HepG2 (cell line): Measurements from ENCODE around the gene CDH23. TPM values are rescaled to one million over a fixed set of nuclear protein-coding genes. Genes with fewer than 3 reads are reported as not detected.

Source experiments
- ATAC-seq: fragments of 200-7000 bp; cut with Tn5 transposase; 3 replicates; pipeline ENCODE4 v1.9.1; 2020; ENCODE audit warnings: mild to moderate bottlenecking, moderate library complexity
- BruUV-seq: library from RNA; stranded (reverse); fragments of 400-500 nt; replicated peaks from 2 replicates; lab custom pipeline; 2021; lab: Mats Ljungman, UMichigan
- CTCF ChIA-PET: fragments of 300-600 bp; formaldehyde crosslinking; extraction: SDS; loops from one replicate; lab custom pipeline; 2021; ENCODE audit warnings: low total read pairs, inconsistent platforms, low intra/inter-chr PET ratio; lab: Yijun Ruan, JAX
- POLR2A ChIA-PET: fragments of 350-600 bp; sonication (Branson Sonifier 250); formaldehyde crosslinking; loops from one replicate; lab custom pipeline; 2020; ENCODE audit warnings: antibody characterized with exemption, inconsistent platforms; lab: Yijun Ruan, JAX
- DNase-seq: peaks from one replicate; pipeline ENCODE4 v3.0.0-alpha.2; 2015; ENCODE audit warnings: low spot score
- FAIRE-seq: peaks from 3 replicates; lab custom pipeline; 2011; peaks lifted over from hg19 to GRCh38; lab: Jason Lieb, UNC
- H2AFZ ChIP-seq: one replicate; pipeline ENCODE4 v1.6.1; 2011; ENCODE audit warnings: low read length, inconsistent platforms
- H3K27ac ChIP-seq: fragments of 300-600 bp; 3 replicates; pipeline ENCODE4 v1.8.0; 2011; ENCODE audit warnings: mixed run types, mild to moderate bottlenecking, mixed read lengths, low read length, inconsistent platforms; ENCODE audit not compliant: insufficient read depth; ENCODE audit errors: extremely low read length
- H3K27me3 ChIP-seq, 2 experiments: fragments of 200-600 bp in 1 of 2; 2 replicates in 1 of 2; 3 replicates in 1 of 2; pipeline versions ENCODE4 v1.6.0 to v1.8.0; 2011; ENCODE audit warnings: low read length in 2 of 2, mild to moderate bottlenecking in 2 of 2, moderate library complexity in 2 of 2, inconsistent platforms in 1 of 2; ENCODE audit not compliant: insufficient read depth in 2 of 2, control insufficient read depth in 1 of 2
- H3K36me3 ChIP-seq, 2 experiments: fragments of 200-600 bp in 1 of 2; replicated peaks in 1 of 2; 2 replicates in 1 of 2; 3 replicates in 1 of 2; pipeline versions ENCODE4 v1.5.1 to v1.8.0; 2011; ENCODE audit warnings: low read length in 2 of 2, inconsistent platforms in 1 of 2; ENCODE audit not compliant: insufficient read depth in 2 of 2, control insufficient read depth in 1 of 2
- H3K4me1 ChIP-seq: 2 replicates; pipeline ENCODE4 v1.5.1; 2012; ENCODE audit warnings: low read length, inconsistent platforms; ENCODE audit not compliant: insufficient read depth
- H3K4me2 ChIP-seq: 2 replicates; pipeline ENCODE4 v1.6.0; 2011; ENCODE audit warnings: low read depth, low read length, inconsistent platforms
- H3K4me3 ChIP-seq, 3 experiments: fragments of 200-600 bp in 1 of 3; sonication (generic), shearing (Covaris generic) in 1 of 3; replicated peaks in 1 of 3; 2 replicates each; pipeline ENCODE4 v1.5.1; 2011 to 2016; ENCODE audit warnings: low read length in 3 of 3, inconsistent platforms in 2 of 3, low read depth in 2 of 3, mild to moderate bottlenecking in 2 of 3, control low read depth in 1 of 3, mixed read lengths in 1 of 3; ENCODE audit not compliant: insufficient read depth in 1 of 3
- H3K79me2 ChIP-seq: one replicate; pipeline ENCODE4 v1.6.1; 2011; ENCODE audit warnings: low read length, inconsistent platforms; ENCODE audit not compliant: insufficient read depth
- H3K9ac ChIP-seq: 2 replicates; pipeline ENCODE4 v1.6.0; 2011; ENCODE audit warnings: mild to moderate bottlenecking, low read depth, low read length, inconsistent platforms; ENCODE audit not compliant: insufficient read depth
- H3K9me3 ChIP-seq: 2 replicates; pipeline ENCODE4 v1.5.1; 2012; ENCODE audit warnings: mild to moderate bottlenecking, low read length
- H4K20me1 ChIP-seq: 2 replicates; pipeline ENCODE4 v1.6.0; 2011; ENCODE audit warnings: inconsistent platforms, mild to moderate bottlenecking, low read length, moderate library complexity; ENCODE audit not compliant: insufficient read depth
- E2F5 ChIP-seq: sonication (generic); formaldehyde crosslinking; conservative IDR thresholded peaks from 2 replicates; pipeline ENCODE4 v1.4.0; 2020; ENCODE audit warnings: missing genetic modification reagents
- FOXK1 ChIP-seq: sonication (generic); formaldehyde crosslinking; IDR thresholded peaks from 2 replicates; pipeline ENCODE4 v1.4.0; 2020; ENCODE audit warnings: low read depth, missing genetic modification reagents, borderline replicate concordance
- HIC2 ChIP-seq: sonication (generic); formaldehyde crosslinking; IDR thresholded peaks from 2 replicates; pipeline ENCODE4 v1.9.0; 2022; ENCODE audit warnings: low read depth, missing genetic modification reagents
- NFYB ChIP-seq: sonication (generic); formaldehyde crosslinking; IDR thresholded peaks from 2 replicates; pipeline ENCODE4 v1.4.0; 2020; ENCODE audit warnings: missing genetic modification reagents
- RARA ChIP-seq: IDR thresholded peaks from 2 replicates; pipeline ENCODE4 v1.6.1; 2016; ENCODE audit warnings: missing genetic modification reagents, missing compliant biosample characterization
- SMARCE1 ChIP-seq: fragments of 450-650 bp; IDR thresholded peaks from 2 replicates; pipeline ENCODE4 v1.6.1; 2017; ENCODE audit warnings: borderline replicate concordance
- SP5 ChIP-seq: IDR thresholded peaks from 2 replicates; pipeline ENCODE4 v1.6.1; 2016; ENCODE audit warnings: low read depth, borderline replicate concordance
- TBX3 ChIP-seq: fragments of 450-650 bp; IDR thresholded peaks from 2 replicates; pipeline ENCODE4 v1.6.1; 2017; ENCODE audit warnings: antibody characterized with exemption, mild to moderate bottlenecking, inconsistent platforms, borderline replicate concordance
- ZBTB42 ChIP-seq: sonication (generic); formaldehyde crosslinking; IDR thresholded peaks from 2 replicates; pipeline ENCODE4 v1.5.0; 2020; ENCODE audit warnings: mild to moderate bottlenecking, missing genetic modification reagents
- ZC3H13 ChIP-seq: sonication (generic); formaldehyde crosslinking; IDR thresholded peaks from 2 replicates; pipeline ENCODE4 v1.8.1; 2023; ENCODE audit warnings: mild to moderate bottlenecking, missing genetic modification reagents, moderate library complexity
- ZKSCAN5 ChIP-seq: sonication (generic); formaldehyde crosslinking; IDR thresholded peaks from 2 replicates; pipeline ENCODE4 v1.5.1; 2020; ENCODE audit warnings: mild to moderate bottlenecking, missing genetic modification reagents
- ZNF251 ChIP-seq: sonication (generic); formaldehyde crosslinking; IDR thresholded peaks from 2 replicates; pipeline ENCODE4 v1.9.0; 2021; ENCODE audit warnings: mild to moderate bottlenecking, missing genetic modification reagents
- ZNF460 ChIP-seq: sonication (generic); formaldehyde crosslinking; IDR thresholded peaks from 2 replicates; pipeline ENCODE4 v1.5.1; 2020; ENCODE audit warnings: missing genetic modification reagents, mild to moderate bottlenecking, borderline replicate concordance
- ZNF607 ChIP-seq: sonication (generic); formaldehyde crosslinking; IDR thresholded peaks from 2 replicates; pipeline ENCODE4 v1.5.1; 2020; ENCODE audit warnings: missing genetic modification reagents, mild to moderate bottlenecking, borderline replicate concordance
- WGBS: methylation state at CpG from one replicate; pipeline ENCODE4 v1.1.6; 2017; ENCODE audit warnings: low lambda C conversion rate; 5-methylcytosine and 5-hydroxymethylcytosine counted together
- in situ Hi-C: cut with HindIII; loops from 2 replicates; pipeline ENCODE4 v1.10.0; 2017; ENCODE audit warnings: low pct_unique_long_range_greater_than_20kb; ENCODE audit not compliant: extremely low pct_ligation_motif_present
- intact Hi-C: fragments of 100-400 bp; cut with micrococcal nuclease; formaldehyde crosslinking; loops from one replicate; pipeline ENCODE4 v1.10.0; 2022; ENCODE audit not compliant: unreplicated experiment
- polyA plus RNA-seq, 8 experiments: library from polyadenylated mRNA; depleted of rRNA in 3 of 8; stranded (reverse) in 7 of 8; unstranded in 1 of 8; fragments of >200 nt; fragmentation: Illumina TruSeq in 4 of 8; extraction: Trizol in 4 of 8; gene quantifications; 2 replicates each; pipeline versions ENCODE4 v1.2.1 to v1.2.3, GENCODE V29; 2011 to 2016; ENCODE audit warnings: low read depth in 4 of 8, missing spikeins in 1 of 8, mixed read lengths in 1 of 8; ENCODE audit not compliant: insufficient read depth in 1 of 8
- total RNA-seq, 5 experiments: library from RNA; depleted of rRNA; stranded (reverse); fragments of >200 nt; fragmentation: Illumina TruSeq; extraction: Trizol; gene quantifications; 2 replicates each; pipeline ENCODE4 v1.2.3, GENCODE V29; 2016; ENCODE audit warnings: low read depth in 1 of 5
- TF ChIP-seq, protein P1 (sequence below): sonication (generic); formaldehyde crosslinking; IDR thresholded peaks from 2 replicates; pipeline ENCODE4 v1.4.0; 2020; ENCODE audit warnings: mild to moderate bottlenecking, low read depth, missing genetic modification reagents

CDH23 gene
- total and polyA plus RNA-seq, 2 of the 13 experiments (the other 11 are each of a cell fraction or from before 2014, with no cell fraction given): 0.13 TPM; not detected in 1

DNA sequence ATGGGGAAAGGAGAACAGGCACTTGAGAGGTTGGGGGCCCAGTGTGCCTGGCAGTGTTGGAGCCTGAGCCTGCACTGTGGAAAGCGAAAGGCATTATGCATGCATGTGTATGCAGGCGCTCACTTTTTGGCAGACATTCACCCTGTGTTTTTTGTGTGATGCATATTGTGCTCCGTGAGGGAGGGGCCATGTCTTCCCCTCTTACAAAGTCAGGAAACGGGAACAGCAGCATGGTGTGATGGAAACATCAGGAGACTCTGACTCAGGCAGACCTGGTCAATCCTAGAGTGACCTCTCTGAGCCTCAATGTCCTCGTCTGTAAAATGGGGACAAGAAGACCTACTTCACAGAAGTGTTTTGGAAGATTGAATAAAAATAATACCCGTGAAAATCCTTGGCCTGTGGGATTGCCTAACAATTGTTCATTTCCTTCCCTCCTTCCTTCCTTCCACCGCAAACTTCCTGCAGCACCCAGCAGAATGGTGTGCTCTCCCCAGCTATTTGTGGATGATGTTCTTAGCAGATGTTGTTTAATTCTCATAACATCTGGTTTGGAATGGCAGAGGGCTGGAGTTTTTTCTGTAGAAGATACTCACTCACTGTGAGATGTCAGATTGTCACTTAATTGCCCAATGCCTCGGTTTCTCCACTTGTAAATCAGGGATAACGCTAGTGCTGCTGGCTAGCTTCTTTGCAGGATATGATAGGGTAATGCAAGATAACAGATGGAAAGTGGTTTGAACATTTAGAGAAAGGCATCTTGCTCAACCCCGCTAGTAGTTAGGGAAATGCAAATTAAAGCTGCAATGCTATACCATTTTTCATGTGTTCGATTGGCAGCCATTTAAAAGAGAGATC is 39.8 kb downstream of the CDH23 start (continued):
- TF ChIP-seq, protein P1, sequence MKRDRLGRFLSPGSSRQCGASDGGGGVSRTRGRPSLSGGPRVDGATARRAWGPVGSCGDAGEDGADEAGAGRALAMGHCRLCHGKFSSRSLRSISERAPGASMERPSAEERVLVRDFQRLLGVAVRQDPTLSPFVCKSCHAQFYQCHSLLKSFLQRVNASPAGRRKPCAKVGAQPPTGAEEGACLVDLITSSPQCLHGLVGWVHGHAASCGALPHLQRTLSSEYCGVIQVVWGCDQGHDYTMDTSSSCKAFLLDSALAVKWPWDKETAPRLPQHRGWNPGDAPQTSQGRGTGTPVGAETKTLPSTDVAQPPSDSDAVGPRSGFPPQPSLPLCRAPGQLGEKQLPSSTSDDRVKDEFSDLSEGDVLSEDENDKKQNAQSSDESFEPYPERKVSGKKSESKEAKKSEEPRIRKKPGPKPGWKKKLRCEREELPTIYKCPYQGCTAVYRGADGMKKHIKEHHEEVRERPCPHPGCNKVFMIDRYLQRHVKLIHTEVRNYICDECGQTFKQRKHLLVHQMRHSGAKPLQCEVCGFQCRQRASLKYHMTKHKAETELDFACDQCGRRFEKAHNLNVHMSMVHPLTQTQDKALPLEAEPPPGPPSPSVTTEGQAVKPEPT: no peak
- TF ChIP-seq ZKSCAN5 (CRISPR knock-in tag): no peak
- TF ChIP-seq HIC2 (CRISPR knock-in tag): no peak
- TF ChIP-seq, all 625 proteins: peak for 0

GRCh38 chr10:71437537-71438092 is 40.9 kb downstream of the CDH23 start:
- ATAC-seq: no peak
- TF ChIP-seq ZC3H13 (CRISPR knock-in tag) (no peak), SMARCE1 (no peak), TBX3 (no peak), E2F5 (CRISPR knock-in tag) (no peak), ZNF251 (CRISPR knock-in tag) (no peak), ZNF460 (no peak), ZNF607 (CRISPR knock-in tag) (no peak), RARA (no peak), SP5 (CRISPR knock-in tag) (no peak), ZBTB42 (no peak), NFYB (CRISPR knock-in tag) (no peak), FOXK1 (CRISPR knock-in tag) (no peak)
- in situ Hi-C loops: no loop called here
- Histone ChIP-seq H3K27ac (no peak overlapping the region), H2AFZ (no peak overlapping the region), H3K4me3 (no peak overlapping the region), H3K9ac (no peak overlapping the region), H3K9me3 (no peaks in the 10 kb centered on the region), H3K4me2 (no peak overlapping the region), H3K4me1 (no peaks in the 10 kb centered on the region), H4K20me1 (peaks cover 3% of the 10 kb centered on the region; the same call in 1 of the 2 replicates), H3K79me2 (no peaks in the 10 kb centered on the region), H3K27me3 (peaks cover 1 to 9% of the 10 kb centered on the region in 2 experiments; a peak in 2 of 5 replicates), H3K36me3 (no peaks in the 10 kb centered on the region)
- no TSS peak for BruUV-seq
- CTCF ChIA-PET: no interaction called here
- WGBS: 23% methylated on average over 4 of the region's 4 CpGs
- no peak for DNase-seq
- no peak for FAIRE-seq
- POLR2A ChIA-PET: no interaction called here
- intact Hi-C loops: loop anchor here (10.0 kb wide), 1 partner anchor 123 kb away; the partner anchor contains the start of gene SLC29A3
